Uterus (tissue), 2 donors: ENCODE measurements around the gene LGALS3.

Experiments
- POLR2A ChIP-seq, 2 donors: fragments of 450-650 bp; IDR thresholded peaks; one replicate each; pipeline ENCODE4 v1.6.1; 2016; ENCODE audit warnings: antibody characterized with exemption in 2 of 2, mild to moderate bottlenecking in 1 of 2, moderate library complexity in 1 of 2
- TF ChIP-seq, protein P1 (sequence below), 4 experiments: fragments of 200-600 bp in 2 of 4; fragments of 450-650 bp in 2 of 4; sonication (generic) in 2 of 4; IDR thresholded peaks; one replicate each; pipeline ENCODE4 v1.5.1; 2016 to 2019; ENCODE audit warnings: antibody characterized with exemption in 4 of 4, mild to moderate bottlenecking in 2 of 4, moderate library complexity in 1 of 4

DNA sequence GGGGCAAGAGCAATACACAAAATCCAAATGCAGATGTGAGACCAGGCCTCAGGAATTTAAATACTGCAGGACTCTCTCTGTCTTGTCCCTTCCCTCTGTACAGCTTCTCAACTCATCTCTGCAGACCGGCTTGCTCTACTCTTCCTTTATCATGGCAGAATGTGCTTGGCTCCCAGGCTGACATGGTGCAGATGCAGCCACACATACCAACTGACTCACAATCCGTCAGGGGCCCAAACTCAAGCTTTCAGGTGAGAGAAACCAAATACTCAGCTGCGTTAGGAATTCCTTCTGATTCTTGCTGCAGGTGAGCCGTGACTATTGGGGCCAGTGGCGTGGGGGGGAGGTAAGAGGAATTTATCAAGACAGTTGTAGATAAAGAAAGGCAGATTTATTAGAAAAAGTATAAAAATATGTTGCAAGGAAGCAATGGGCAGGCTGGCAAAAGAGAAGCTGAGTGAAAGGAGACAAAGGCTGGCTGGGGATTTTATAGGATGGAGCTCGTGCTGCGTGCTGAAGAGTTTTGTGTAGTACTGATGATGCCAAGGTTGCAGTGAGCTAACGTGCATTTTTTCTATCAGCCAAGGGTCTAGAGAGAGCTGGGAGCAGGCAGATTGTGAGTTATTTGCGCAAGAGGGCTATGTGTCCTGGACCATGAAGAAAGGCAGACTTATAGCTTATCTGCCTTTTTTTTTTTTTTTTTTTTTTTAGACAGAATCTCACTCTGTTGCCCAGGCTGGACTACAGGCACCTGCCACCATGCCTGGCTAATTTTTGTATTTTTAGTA lies 5.0 kb upstream of the LGALS3 start:
- TF ChIP-seq, protein P1, sequence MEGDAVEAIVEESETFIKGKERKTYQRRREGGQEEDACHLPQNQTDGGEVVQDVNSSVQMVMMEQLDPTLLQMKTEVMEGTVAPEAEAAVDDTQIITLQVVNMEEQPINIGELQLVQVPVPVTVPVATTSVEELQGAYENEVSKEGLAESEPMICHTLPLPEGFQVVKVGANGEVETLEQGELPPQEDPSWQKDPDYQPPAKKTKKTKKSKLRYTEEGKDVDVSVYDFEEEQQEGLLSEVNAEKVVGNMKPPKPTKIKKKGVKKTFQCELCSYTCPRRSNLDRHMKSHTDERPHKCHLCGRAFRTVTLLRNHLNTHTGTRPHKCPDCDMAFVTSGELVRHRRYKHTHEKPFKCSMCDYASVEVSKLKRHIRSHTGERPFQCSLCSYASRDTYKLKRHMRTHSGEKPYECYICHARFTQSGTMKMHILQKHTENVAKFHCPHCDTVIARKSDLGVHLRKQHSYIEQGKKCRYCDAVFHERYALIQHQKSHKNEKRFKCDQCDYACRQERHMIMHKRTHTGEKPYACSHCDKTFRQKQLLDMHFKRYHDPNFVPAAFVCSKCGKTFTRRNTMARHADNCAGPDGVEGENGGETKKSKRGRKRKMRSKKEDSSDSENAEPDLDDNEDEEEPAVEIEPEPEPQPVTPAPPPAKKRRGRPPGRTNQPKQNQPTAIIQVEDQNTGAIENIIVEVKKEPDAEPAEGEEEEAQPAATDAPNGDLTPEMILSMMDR (IDR thresholded peaks at IDR 0.05), result no peak
- TF ChIP-seq POLR2A (IDR thresholded peaks at IDR 0.05), result no peak
